ENCODE measurements around the gene MSI2.

DNA sequence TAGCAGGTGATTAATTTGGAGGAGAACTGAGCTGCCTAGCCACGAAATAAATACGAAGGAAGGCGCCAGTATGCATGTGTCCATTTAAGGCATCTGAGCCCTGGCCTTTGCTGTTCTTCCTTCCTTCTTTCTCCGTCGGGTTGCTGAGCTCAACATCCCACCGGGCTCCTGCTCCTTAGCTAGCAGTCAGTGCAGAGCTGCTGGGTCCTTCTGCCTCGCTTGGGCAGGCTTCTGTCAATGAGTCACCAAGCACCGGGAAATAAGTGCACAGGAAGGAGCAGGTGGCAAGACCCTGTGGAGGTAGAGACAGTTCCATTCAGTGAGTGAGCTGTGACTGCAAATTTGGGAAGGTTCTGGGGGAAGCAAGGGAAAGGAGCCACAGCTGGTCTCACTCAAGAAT is 368.1 kb downstream of the MSI2 start:
- TF ChIP-seq, protein P1, sequence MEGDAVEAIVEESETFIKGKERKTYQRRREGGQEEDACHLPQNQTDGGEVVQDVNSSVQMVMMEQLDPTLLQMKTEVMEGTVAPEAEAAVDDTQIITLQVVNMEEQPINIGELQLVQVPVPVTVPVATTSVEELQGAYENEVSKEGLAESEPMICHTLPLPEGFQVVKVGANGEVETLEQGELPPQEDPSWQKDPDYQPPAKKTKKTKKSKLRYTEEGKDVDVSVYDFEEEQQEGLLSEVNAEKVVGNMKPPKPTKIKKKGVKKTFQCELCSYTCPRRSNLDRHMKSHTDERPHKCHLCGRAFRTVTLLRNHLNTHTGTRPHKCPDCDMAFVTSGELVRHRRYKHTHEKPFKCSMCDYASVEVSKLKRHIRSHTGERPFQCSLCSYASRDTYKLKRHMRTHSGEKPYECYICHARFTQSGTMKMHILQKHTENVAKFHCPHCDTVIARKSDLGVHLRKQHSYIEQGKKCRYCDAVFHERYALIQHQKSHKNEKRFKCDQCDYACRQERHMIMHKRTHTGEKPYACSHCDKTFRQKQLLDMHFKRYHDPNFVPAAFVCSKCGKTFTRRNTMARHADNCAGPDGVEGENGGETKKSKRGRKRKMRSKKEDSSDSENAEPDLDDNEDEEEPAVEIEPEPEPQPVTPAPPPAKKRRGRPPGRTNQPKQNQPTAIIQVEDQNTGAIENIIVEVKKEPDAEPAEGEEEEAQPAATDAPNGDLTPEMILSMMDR (IDR thresholded peaks at IDR 0.05), result no peak
- TF ChIP-seq POLR2AphosphoS5 (IDR thresholded peaks at IDR 0.05) (no peak), POLR2A (IDR thresholded peaks at IDR 0.05) (no peak)

Measured in suprapubic skin (tissue), 4 donors.